Posterior cingulate gyrus (tissue), 11 donors: ENCODE data around the gene A2M.

Experiments
- DNase-seq, 10 donors: peaks; one replicate each; pipeline versions ENCODE4 v3.0.0 to v3.0.0-alpha.2; 2020 to 2021; ENCODE audit warnings: mixed read lengths in 3 of 10
- intact Hi-C: fragments of 100-400 bp; cut with DNase I; formaldehyde crosslinking; loops from one replicate; pipeline ENCODE4 v1.15.1; 2023

The A2M gene

DNA sequence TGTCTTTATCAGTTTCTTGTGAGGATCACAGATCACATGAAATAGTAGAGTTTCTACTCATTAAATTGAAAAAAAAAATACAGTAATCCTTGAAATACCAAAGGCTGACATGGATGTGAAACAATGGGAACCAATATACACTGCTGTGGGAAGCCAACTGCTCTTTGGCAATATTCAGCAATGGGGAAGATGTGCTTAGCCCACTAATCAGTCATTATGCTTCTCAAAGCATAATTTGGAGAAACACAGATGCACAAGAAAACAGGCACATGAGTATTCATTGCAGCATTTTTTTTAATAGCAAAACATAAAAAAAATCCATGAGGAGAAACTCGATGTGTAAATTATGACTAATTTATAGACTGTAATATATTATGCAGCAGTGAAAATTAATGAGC, 40.6 kb downstream of the A2M start:
- intact Hi-C loops: no loop called here
- no peak for DNase-seq

DNA sequence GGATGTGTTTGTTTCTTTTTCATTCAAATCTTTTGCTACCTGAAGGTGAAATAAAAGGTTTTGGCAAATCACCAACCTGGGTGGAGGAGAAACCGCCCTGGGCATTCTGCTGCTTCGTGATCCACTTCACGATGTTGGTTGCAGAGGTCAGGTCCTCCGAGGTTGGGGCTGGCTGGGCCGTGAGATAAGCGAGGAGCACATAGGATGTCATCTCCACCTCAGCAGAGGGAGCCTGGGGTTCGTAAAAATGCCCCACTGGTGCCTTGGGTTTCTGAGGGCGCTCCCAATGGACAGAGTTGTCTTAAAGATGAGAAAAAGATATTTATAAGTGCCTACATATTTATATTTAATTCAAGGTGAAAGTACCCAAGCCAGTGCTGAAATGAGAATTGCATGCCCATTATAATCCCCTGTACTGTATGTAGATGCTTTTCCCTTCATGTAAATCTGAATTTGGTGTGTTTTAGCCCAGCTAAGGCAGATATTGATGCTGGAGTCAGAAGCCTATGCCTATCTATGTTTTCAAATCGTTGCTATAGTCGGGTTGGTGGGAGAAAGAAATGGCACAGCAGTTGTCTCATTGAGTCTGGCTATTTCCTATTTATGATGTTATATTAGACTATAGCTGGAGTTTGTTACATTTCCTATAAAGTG, 41.1 kb downstream of the A2M start:
- intact Hi-C loops: no loop called here
- DNase-seq: no peak

DNA sequence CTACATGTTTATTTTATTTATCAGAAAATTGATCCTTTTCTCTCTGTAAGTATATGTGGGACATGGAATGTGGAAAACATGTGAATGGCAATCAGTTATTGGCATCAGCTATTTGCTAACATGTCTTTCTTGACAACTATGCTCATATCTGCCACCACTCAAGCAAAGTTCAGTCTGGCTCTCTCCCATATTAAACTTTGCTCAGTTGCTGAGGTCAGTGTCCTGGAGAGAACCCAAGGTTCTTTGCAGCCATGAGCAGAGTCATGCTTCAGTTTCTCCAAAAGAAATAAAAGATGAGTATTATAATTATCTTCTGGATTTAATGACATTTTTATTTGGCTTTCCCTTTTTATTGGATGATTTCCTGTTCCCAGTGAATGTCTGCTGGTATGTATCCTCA, 42.6 kb downstream of the A2M start:
- intact Hi-C loops: no loop called here
- DNase-seq: no peak

DNA sequence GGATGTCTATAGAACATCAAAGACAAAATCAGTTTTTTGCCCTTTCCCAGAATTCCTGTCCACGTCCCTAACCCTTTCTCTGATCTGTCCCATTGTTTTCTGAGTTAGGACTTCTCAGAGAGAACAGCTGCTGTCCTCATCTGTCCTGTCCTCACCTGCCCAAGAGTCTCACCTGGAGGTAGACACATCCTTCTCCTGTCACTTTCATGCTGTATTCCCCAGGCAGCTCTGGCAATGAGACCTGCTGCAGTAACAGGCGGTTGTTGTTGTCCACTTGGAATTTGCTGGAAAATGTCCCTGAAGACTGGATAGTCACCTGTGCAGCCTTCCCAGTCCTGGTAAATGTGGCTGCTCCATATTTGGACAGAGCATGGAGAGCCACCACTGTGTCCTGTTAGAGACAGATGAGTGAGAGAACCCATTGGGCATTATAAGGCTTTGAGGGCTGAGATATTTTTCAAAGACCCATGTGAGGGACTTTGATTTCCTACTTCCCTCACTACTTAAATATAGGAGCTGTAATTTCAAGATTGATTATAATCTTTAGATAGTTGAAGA, 43.2 kb downstream of the A2M start:
- no peak for DNase-seq
- intact Hi-C loops: no loop called here

DNA sequence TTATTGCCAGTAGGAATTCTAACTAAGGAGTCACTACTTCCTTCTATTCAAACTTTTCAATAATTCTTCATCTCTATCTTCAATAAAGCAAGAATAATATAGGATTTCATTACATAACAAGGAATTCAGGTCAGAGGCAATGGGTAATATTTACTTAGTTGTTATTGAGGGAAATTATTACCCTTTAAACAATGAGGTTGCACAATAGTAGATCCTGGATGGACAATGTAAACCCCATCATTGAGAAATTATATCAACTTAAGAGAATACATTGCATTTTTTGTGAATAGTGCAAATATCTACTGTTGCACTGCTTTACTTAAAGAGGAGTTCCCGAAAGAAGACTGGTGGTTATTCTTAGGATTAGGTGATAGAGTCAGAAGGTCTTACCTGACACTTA, 43.8 kb downstream of the A2M start:
- DNase-seq: no peak
- intact Hi-C loops: no loop called here

DNA sequence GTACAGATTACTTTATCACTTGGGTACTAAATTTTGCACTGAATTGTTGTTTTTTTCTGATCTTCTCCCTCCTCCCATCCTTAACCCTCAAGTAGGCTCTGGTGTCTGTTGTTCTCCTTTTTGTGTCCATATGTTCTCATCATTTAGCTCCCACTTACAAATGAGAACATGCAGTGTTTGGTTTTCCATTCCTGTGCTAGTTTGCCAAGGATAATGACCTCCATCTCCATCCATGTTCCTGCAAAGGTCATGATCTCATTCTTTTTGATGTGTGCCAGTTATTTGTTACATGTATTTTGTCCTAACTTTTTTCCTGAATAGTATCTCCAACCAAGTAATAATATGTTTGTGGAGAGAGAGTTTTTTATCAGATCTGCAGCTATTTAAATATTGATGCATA, 44.2 kb downstream of the A2M start:
- no peak for DNase-seq
- intact Hi-C loops: no loop called here

DNA sequence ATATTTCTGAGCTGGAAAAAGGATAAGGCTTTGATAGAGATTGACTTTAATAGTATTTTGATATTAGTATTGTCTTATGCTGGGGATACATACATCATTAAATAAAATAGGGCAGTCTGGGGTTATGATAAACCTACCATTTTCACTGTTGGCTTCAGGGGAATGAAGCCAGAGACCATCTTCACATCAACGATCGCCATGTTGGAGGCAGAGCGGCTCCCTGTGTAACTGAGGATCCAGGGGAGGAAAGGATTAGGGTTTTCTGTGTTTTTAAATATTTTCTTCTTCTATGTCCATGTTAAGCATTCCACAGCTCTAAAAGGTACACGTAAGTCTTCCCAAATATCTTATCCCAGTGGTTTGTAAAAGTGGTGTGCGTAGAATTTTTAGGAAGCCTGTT, 45.4 kb downstream of the A2M start:
- DNase-seq: no peak
- intact Hi-C loops: no loop called here

DNA sequence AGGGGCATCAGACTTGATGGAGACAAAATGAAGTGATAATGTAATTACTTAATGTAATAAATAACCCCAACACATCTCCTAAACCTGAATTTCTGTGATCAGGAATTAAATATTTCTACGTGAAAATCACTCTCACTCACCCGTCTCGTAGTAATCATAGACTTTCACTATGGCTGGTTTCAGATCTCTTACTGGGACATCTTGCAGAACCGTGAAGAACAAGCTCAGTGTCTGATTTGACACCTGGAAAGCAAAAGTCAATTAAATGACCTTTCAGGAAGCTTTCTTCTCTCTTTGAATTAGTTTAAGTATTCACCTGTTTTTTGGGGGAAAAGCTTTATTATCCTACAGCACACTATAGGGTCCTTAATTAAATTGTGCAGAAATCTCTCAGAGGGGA, 47.1 kb downstream of the A2M start:
- intact Hi-C loops: no loop called here
- DNase-seq: no peak

DNA sequence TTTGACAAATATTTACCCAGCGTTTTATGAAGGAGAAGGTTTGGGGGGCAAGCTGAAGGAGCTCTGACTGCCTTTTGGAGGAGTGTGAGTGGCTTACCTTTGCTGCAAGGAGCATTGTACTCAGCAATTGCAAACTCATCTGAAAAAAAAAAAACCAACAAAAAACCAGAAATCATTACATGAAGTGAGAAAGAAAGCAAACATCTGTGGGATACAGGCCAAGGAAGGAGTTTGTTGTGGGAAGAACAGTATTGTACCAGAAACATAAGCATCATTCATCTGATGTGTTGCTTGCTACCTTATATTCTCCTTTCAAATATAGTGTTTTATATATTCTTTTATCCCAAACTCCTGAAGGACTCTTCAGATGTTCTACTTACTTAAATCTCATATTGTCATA, 47.6 kb downstream of the A2M start:
- DNase-seq: no peak
- intact Hi-C loops: no loop called here

DNA sequence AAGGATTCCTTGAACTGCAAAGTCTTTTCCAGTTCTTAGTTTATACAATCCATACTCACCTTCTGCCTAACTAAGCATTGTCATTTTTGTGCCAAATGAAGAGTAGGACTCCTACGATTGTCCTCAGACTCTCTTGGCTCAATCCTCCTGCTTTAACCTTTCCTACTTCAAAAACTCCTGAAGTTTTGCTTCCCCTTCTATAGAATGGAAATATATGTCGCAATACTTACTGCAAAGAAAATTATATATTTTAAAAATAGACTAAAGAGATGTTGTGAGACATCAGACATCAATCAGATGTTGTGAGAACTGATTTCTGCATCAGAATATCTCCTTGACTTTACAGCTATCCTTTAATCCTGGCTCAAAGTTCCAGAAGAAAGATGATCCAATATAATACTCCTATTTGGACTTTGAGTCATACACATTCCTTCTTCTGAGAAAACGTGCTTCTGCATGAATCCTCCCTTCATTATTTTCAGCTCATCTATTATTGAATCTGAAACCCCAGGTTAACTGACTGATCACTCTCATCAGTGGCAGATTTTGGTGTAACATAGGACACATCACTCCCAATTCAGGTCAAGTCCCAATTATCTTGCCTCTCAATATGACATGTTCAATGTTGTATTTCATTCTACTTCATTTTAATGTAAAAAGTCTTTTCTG, 48.8 kb downstream of the A2M start:
- DNase-seq: no peak
- intact Hi-C loops: no loop called here

DNA sequence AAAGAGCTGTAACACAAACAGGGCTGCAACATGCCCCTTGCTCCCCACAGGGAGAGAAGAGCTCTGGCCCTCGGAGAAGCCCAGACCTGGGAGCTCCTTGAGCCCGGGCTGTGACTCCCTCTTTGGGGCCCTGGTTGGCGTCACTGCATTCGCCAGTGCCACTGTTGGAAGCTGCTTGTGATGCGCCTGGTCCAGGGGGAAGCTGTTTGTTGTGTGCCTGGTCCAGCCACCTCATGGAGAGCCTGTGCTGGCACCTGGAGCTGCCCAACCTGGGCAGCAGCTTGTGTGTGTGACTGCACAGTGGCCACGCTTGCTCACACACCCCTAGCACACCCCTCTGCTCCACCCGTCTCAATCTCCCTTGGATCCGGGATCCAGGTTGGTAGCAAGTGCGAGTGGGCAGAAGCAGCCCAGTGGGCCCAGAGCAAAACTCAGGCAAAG, 49.5 kb downstream of the A2M start:
- DNase-seq: peak in 1 of 10 donors; percentile 77
- intact Hi-C loops: no loop called here

DNA sequence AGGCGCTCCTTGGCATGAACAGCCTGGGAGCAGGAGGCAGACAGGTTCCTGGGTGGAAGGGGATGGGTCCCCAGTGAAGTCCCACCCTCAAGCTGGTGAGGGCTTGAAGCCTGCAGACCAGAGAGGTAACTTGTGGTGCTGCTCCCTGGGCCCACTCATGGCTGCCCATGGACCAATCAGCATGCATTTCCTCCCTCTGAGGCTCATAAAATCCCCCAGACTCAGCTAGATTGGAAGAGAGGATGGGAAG, 50.2 kb downstream of the A2M start:
- no peak for DNase-seq
- intact Hi-C loops: no loop called here

DNA sequence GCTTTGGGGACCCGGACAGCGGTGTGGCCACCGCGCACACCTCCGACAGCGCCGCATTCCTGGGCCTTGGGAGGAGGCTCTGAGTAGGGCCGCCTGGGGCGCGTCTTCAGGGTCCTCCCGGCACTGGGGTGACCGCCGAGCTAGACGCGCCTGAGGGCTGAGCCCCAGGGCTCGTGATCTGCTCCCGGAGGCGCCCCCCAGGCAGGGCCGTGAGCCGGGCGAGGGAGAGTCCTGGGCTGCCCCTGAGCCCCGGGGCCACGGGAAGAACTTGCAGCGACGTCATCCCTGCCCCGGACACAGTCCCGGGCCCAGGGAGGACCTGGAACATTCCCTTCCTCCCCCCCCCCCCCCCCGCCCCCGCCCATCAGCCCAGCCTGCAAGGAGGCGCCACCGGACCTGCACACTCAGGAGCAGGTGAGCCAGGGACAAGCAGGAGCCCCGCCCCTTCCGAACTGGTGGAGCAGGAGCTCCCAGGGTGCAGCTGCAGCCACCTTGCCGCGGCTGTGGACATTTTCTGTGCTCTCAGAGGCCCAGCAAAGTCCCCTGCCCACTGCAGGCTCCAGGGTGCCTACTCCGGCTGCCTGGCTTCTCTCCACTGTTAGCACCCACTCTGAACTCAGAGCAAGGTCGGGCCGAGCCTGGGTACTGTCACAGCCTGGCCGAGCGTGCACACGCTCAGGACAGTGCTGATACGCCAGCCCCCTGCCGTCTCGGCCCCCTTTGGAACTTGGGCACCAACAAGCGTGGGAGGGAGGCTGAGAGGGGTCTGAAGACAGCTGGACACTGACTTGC, 50.7 kb downstream of the A2M start:
- intact Hi-C loops: loop anchor here (5.0 kb wide), 1 partner anchor 257 kb away; no protein-coding TSS in a partner anchor

DNA sequence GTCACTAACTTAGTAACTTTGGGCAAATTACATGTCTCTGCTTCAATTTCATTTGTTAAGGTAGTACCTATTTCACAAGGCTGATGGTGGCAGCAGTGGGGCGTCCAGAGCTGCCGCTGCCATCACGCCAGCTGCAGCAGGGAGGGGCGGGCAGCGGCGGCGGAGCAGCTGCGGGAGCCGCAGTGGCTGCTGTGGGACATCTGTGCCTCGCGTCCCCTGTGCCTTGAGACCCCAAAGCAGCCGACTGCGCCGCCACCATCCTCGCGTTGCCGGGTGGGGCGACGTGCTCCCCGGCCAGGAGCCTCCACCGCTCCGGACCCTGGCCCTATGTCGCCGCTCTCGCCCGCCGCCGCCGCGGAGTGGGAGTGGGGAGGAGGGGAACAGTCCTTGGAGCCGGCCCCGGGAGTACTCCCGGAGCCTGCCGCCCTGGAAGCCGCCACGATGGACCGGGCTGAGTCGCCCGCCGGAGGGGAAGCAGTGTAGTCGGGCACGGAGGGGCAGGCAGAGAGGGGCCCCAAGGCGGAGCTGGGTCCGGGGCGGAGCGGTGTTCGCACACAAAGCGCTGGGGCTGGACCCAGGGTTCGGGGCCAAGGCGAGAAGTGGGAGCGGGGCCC, 51.4 kb downstream of the A2M start:
- intact Hi-C loops: loop anchor here (5.0 kb wide), 1 partner anchor 258 kb away; no protein-coding TSS in a partner anchor
- DNase-seq: peak; percentile 54 to 96 (median 74)

More for the DNA sequence above, 50.7 kb downstream of the A2M start:
- DNase-seq: peak; percentile 24 to 92 (median 48)

DNA sequence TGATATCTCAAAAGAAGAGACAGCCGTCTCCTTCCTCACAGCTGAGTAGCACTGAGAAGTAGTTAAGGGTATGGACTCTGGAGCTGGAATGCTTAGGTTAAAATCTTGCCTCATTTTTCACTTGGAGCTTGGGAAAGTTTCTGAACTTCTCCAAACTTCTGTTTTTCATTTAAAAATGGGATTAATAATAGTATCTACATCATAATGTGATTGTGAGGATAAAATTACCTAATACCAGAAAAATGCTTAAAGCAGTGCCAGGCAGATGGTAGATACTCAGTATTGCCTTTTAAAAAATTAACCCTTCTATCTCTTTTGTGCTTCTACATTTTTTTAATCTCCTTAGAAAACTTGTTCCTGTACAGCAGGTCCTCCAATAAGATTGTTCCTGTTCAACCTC, 63.1 kb downstream of the A2M start:
- intact Hi-C loops: no loop called here
- no peak for DNase-seq

DNA sequence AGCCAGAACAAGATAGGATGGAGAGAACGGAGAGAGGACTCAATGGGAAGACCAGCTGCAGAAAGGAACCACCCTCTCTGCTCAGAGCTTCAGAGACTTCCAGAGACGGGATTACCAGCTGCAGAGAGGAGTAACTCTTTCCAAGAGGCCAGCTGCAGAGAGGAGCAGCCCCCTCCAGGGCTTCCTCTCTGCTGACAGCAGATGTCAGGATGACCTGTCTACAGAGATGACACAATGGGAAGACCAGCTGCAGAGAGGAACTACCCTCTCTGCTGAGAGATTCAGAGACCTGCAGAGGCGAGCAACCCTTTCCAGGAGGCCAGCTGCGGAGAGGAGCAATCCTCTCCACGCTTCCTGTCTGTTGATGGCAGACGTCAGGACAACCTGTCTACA, 64.6 kb downstream of the A2M start:
- intact Hi-C loops: no loop called here
- DNase-seq: no peak

DNA sequence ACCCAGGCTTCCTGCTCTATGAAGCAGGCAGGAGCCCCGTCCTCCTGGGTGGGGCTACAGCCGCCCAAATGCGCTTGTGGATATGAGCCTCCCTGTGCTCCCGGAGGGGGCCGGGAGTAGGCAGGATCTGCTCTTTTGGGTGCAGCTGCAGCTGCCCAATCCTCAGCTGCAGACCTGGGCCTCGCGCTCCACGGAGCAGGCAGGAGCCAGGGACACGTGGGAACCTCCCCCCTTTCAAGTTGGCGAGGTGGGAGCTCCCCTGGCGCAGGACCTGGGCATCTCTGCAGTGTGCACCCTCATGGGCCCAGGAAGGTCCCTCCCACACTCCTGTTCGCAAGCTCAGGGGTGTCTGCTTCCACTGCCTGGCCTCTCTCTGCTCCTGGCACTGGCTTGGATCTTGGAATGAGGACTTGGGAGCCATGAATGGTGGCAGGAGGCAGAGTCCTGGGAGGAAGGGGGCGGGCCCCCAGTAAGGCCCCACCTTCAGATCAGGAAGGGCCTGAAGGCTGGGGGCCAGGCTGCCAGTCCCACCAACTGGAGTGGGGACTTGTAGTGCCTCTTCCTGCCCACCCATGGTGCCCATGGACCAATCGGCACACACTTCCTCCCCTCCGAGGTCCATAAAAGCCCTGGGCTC, 65.1 kb downstream of the A2M start:
- intact Hi-C loops: no loop called here

DNA sequence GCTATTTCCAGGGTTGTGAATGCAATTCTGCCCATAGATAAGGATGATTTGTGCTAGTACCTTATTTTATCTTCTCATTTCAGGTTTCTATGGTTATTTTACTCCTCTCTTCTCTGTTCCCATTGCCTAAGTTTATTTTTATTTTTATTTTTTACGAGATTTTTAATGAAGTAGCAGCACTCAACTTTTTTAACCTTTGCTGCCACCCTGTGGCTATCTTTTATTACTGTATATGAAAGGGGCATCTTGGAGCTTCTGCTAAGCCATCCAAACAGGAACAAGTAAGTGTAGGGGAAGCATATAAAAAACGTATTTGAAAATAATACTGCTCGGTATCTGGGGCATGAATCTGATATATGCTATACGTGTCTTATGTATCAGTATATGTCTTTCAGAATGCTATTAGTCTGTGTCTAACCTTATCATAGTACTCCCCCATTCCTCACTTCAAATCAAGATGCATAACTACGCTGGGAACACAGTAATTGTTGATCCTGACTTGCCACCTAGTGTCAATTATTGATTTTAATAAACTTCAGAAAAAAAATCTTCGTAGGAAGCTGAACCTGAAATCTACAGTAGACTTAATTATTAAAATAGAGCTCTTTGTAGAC, 66.1 kb downstream of the A2M start:
- DNase-seq: no peak
- intact Hi-C loops: loop anchor here (10.0 kb wide), 1 partner anchor 505 kb away; the partner anchor contains the start of gene CLEC4E

More for the DNA sequence above, 65.1 kb downstream of the A2M start:
- peak in 1 of 10 donors; percentile 81 for DNase-seq

DNA sequence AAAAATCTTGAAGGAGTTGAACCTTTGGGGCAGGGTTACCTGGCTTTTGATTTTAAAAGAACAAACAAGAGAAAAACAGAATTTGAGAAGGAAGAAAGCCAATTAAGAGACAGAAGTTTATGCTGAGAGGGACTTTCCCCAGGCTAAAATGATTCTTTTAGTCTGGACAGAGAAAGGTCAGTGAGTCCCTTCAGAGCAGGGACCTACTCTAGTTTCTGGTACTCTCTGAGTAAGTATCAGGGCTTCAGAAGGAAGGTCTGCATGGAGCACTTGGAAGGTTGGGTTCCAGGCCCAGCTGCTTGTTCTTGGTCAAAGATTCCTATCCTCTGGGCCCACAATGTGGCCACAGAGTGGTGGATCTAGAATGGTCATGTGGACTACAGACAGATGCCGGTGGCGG, 66.8 kb downstream of the A2M start:
- no peak for DNase-seq

DNA sequence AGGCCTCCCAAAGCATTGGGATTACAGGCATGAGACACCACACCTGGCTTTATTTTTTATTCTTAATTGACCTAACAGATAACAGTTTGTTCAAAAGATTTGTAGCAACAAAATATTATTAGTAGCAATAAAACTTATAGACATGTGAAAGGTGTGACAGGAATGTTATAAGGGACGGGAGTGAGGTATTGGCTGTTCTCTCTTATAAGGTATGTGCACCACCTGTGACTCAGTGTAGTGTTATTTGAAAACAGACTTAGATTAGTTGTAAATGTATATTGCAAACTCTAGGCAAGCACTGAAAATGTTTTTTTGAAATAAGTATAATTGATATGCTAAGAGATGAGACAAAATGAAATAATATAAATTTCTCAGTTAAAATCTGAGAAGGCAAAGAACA, 68.6 kb downstream of the A2M start:
- intact Hi-C loops: loop anchor here (10.0 kb wide), 1 partner anchor 502 kb away; the partner anchor contains the start of gene CLEC4E
- no peak for DNase-seq

More for the DNA sequence above, 66.8 kb downstream of the A2M start:
- intact Hi-C loops: loop anchor here (10.0 kb wide), 1 partner anchor 504 kb away; the partner anchor contains the start of gene CLEC4E
